Naive thymus-derived CD8-positive, alpha-beta T cell (primary cell): ENCODE measurements around the gene TICRR. TPM values are rescaled to one million over a fixed set of nuclear protein-coding genes. Genes with fewer than 3 reads are reported as not detected.

ENCODE experiments used
- ATAC-seq, 2 donors: fragments of 150-1000 bp; cut with Tn5 transposase in 1 of 2; sonication (Bioruptor Pico), chemical (Tn5 transposase) in 1 of 2; 1 replicate in 1 of 2; 2 replicates in 1 of 2; pipeline ENCODE4 v1.10.0; 2021; ENCODE audit warnings: mild to moderate bottlenecking in 2 of 2, moderate library complexity in 2 of 2
- POLR2A ChIA-PET: fragments of 350-600 bp; sonication (Branson Sonifier 250); formaldehyde crosslinking; loops from one replicate; lab custom pipeline; 2021; ENCODE audit warnings: antibody characterized with exemption; lab: Charles Lee
- DNase-seq, 10 donors: peaks; one replicate each; pipeline versions ENCODE4 v3.0.0 to v3.0.0-alpha.2; 2020 to 2022
- H3K27ac Mint-ChIP-seq, 10 donors: one replicate each; pipeline ENCODE4 v1.8.0; 2020 to 2022; ENCODE audit warnings: mild to moderate bottlenecking in 10 of 10, mixed read lengths in 10 of 10, moderate library complexity in 4 of 10, inconsistent platforms in 1 of 10
- H3K27me3 Mint-ChIP-seq, 5 donors: one replicate each; pipeline ENCODE4 v1.8.0; 2021 to 2022; ENCODE audit warnings: mixed read lengths in 5 of 5
- H3K36me3 Mint-ChIP-seq, 3 donors: one replicate each; pipeline ENCODE4 v1.8.0; 2020 to 2022; ENCODE audit warnings: mixed read lengths in 3 of 3, mild to moderate bottlenecking in 2 of 3, inconsistent platforms in 1 of 3
- H3K4me1 Mint-ChIP-seq, 4 donors: one replicate each; pipeline ENCODE4 v1.8.0; 2021 to 2022; ENCODE audit warnings: mixed read lengths in 4 of 4
- H3K4me3 Mint-ChIP-seq, 10 donors: one replicate each; pipeline ENCODE4 v1.8.0; 2020 to 2022; ENCODE audit warnings: mild to moderate bottlenecking in 10 of 10, mixed read lengths in 10 of 10, moderate library complexity in 6 of 10, inconsistent platforms in 1 of 10
- H3K9me3 Mint-ChIP-seq, 9 donors: one replicate each; pipeline ENCODE4 v1.8.0; 2020 to 2022; ENCODE audit warnings: mixed read lengths in 9 of 9, mild to moderate bottlenecking in 3 of 9, inconsistent platforms in 1 of 9, moderate library complexity in 1 of 9
- polyA plus RNA-seq, 3 donors: library from polyadenylated mRNA; unstranded; fragments of 300-500 nt; fragmentation: Illumina TruSeq; gene quantifications; one replicate each; pipeline ENCODE4 v1.2.3, GENCODE V29; 2021
- total RNA-seq, 8 experiments: library from RNA in 2 of 8; stranded (reverse) in 2 of 8; gene quantifications; one replicate each; pipeline ENCODE4 v1.2.3 and lab custom pipeline; 2021 to 2026

TICRR gene
- total and polyA plus RNA-seq, 5 experiments from 2014 or later, result 0.05 to 0.16 TPM; not detected in 3

DNA sequence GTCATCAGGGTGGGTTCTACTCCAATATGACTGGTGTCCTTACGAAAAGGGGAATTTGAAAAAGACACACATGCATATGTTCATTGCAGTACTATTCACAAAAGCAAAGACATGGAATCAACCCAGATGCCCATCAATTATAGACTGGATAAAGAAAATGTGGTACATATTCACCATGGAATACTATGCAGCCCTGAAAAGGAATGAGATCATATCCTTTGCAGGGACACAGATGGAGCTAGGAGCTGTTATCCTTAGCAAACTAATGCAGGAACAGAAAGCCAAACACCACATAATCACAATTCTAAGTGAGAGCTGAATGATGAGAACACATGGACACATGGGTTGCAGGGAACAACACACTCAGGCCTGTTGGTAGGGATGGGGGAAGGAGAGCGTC is 24.8 kb upstream of the TICRR start:
- Mint-ChIP-seq H3K27me3 (peaks cover 10 to 22% (median 16%) of the 10 kb centered on the region in 5 donors), H3K4me1 (no peaks in the 10 kb centered on the region), H3K4me3 (no peak overlapping the region), H3K27ac (no peak overlapping the region), H3K36me3 (no peaks in the 10 kb centered on the region), H3K9me3 (peaks cover 0 to 8% (median 0%) of the 10 kb centered on the region in 9 donors)
- POLR2A ChIA-PET, result no interaction called here
- DNase-seq (no peak), ATAC-seq (no peak)

DNA sequence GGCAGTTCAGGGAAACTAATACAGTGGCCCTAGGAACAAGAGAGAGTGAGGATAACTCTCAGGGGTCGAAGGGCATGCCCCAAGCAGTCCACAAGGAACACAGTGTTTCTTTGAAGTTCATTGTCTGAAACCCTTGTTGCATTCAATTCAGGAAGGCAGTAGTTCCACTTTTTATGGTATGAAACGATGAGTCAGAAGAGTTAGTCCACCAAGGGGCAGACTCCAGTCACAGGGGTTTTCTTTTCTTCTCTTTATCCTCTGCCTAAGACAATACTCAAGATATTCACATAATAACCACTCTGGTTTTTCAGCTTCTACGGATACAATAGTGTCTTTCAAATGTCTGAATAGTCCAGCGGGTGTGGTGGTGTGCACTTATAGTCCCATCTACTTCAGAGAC is 23.7 kb upstream of the TICRR start:
- Mint-ChIP-seq H3K36me3 (no peaks in the 10 kb centered on the region), H3K4me1 (no peaks in the 10 kb centered on the region), H3K27ac (no peak overlapping the region), H3K27me3 (peaks cover 8 to 15% (median 14%) of the 10 kb centered on the region in 5 donors), H3K4me3 (no peak overlapping the region), H3K9me3 (peaks cover 0 to 8% (median 0%) of the 10 kb centered on the region in 9 donors)
- DNase-seq (no peak), ATAC-seq (no peak)
- POLR2A ChIA-PET, result no interaction called here

DNA sequence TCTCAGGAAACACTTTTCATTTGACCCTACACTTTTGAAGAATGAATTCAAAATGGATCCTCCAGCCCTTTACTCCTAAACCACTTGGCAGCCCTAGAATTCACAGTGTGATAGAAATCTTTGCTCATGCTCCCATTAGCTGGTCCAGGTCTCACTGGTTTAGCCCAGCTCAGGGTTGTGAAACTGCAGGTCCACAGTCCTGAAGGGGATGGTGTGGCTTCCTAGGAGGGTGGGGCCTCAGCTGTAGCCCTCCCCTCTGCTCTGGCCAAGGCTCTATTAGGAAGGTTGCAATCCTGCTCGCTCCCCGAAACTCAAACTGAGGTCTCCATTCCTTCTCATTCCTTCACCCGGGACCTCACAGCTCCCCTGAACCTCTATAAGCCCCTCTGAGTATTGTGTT is 21.6 kb upstream of the TICRR start:
- H3K9me3 Mint-ChIP-seq, result peaks cover 0 to under 1% (median 0%) of the 10 kb centered on the region in 9 donors
- DNase-seq, result no peak
- H3K36me3 Mint-ChIP-seq, result no peaks in the 10 kb centered on the region
- no peaks in the 10 kb centered on the region for H3K4me1 Mint-ChIP-seq
- peaks cover 6 to 16% (median 10%) of the 10 kb centered on the region in 5 donors for H3K27me3 Mint-ChIP-seq
- H3K27ac Mint-ChIP-seq, result no peak overlapping the region
- ATAC-seq, result no peak
- POLR2A ChIA-PET, result no interaction called here
- no peak overlapping the region for H3K4me3 Mint-ChIP-seq

DNA sequence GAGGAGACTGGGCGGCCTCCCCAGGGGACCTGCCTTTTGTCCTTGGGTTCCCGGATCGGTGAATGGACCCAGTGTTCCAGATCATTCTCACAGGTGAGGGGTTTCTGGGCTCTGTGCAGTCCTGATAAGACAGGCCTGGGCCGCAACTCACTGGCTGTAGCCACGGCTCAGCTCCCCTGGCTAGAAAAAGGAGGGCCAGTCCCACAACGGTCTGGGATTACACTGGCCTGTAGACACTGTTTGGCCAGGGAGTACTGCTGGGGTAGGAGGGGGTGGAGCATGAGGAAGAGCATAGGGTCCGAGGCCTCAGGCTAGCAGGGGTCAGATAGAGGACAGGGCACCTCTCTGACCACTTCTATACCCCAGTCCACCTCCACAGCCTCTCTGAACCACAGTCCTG is 21.0 kb upstream of the TICRR start:
- no peak overlapping the region for H3K4me3 Mint-ChIP-seq
- no peaks in the 10 kb centered on the region for H3K9me3 Mint-ChIP-seq
- DNase-seq (no peak), ATAC-seq (no peak)
- H3K4me1 Mint-ChIP-seq, result no peaks in the 10 kb centered on the region
- peaks cover 6 to 18% (median 10%) of the 10 kb centered on the region in 5 donors for H3K27me3 Mint-ChIP-seq
- no peaks in the 10 kb centered on the region for H3K36me3 Mint-ChIP-seq
- POLR2A ChIA-PET, result no interaction called here
- H3K27ac Mint-ChIP-seq, result no peak overlapping the region

DNA sequence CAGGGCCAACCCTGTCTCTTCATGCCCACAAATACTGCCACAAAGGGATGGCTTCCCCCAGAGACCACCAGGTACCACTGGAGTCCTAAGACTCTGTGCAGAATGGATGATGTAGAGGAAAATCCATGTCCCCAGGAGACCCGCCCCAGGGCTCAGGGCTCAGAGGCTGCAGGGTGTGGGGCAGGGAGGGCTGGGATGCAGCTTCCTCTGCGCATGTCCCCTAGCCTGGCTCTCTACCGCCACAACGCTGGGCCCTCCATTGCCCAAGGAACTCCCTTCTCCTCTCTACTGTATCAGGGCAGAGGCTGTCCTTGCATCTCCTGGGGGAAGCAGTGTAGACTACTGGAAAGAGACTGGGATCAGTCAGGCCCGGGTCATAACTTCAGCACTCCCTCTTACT is 19.5 kb upstream of the TICRR start:
- Mint-ChIP-seq H3K9me3 (no peaks in the 10 kb centered on the region), H3K27ac (no peak overlapping the region), H3K36me3 (no peaks in the 10 kb centered on the region), H3K27me3 (peaks cover 0 to 16% (median 11%) of the 10 kb centered on the region in 5 donors), H3K4me1 (no peaks in the 10 kb centered on the region), H3K4me3 (no peak overlapping the region)
- no peak for ATAC-seq
- POLR2A ChIA-PET, result no interaction called here
- no peak for DNase-seq

DNA sequence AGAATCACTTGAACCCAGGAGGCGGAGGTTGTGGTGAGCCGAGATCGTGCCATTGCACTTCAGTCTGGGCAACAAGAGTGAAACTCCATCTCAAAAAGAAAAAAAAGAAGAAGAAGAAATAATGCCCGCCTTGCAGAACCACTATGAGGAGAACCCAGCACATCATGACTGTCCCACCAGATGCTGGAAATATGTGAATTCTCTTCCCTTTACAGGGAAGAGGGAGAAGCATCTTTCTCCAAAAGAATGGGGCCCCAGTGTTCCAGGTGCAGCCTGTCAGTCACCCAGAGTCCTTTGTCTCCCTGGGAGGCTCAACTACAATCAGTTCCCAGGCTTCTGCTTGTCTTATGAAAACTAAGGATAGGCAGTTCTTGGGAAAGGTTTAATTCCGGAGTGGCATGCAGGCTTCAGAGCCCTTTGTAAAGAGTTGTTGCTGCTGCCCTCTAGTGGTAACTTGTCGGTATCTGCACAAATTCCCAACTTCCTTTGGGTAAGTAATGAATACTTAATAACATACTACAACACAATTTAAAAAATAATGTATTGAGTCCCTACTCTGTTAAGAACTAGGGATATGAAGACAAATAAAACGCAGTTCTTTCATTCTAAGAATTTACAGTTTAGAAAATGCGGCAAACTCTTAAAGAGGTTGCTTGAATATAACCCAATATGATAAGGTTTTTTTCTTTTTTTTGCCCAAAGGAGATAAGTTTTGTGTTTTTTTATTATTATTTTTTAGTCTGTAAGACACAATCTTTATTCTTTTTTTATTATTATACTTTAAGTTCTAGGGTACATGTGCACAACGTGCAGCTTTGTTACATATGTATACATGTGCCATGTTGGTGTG is 18.6 kb upstream of the TICRR start:
- H3K9me3 Mint-ChIP-seq, result no peaks in the 10 kb centered on the region
- no peak overlapping the region for H3K4me3 Mint-ChIP-seq
- ATAC-seq (peak in 1 of 2 donors; percentile 42), DNase-seq (peak in 7 of 10 donors; percentile 17 to 49 (median 36))
- H3K4me1 Mint-ChIP-seq, result no peaks in the 10 kb centered on the region
- no peak overlapping the region for H3K27ac Mint-ChIP-seq
- POLR2A ChIA-PET, result no interaction called here
- no peaks in the 10 kb centered on the region for H3K36me3 Mint-ChIP-seq
- H3K27me3 Mint-ChIP-seq, result peaks cover 0 to 16% (median 11%) of the 10 kb centered on the region in 5 donors

DNA sequence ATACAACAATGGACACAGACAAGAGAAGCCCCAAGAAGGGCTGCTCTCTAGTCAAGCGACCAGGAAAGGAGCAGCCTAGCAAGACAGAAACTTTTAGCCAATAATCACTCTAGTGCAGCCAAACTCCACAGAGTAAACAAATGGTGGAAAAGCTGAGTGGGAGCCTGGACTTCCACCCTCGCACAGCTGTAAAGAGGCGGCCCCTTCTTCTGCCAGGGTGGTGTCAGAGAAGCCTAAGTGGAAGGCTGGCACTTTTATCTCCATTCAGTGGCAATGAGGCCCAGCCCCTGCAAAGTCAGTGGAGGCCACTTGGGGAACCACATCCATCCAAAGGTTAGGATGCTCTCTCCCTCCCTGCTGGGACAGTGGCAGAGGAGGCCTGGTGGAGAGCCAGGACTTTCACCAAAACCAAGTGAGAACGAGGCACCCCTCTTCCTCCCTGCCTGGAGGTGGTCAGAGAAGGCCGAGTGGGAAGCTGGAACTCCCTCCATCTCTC is 15.5 kb upstream of the TICRR start:
- H3K27me3 Mint-ChIP-seq, result peaks cover 0 to 16% (median 7%) of the 10 kb centered on the region in 5 donors
- H3K9me3 Mint-ChIP-seq, result no peaks in the 10 kb centered on the region
- no peak for ATAC-seq
- no peaks in the 10 kb centered on the region for H3K4me1 Mint-ChIP-seq
- POLR2A ChIA-PET, result no interaction called here
- no peak overlapping the region for H3K4me3 Mint-ChIP-seq
- H3K36me3 Mint-ChIP-seq, result no peaks in the 10 kb centered on the region
- no peak overlapping the region for H3K27ac Mint-ChIP-seq
- DNase-seq, result no peak

DNA sequence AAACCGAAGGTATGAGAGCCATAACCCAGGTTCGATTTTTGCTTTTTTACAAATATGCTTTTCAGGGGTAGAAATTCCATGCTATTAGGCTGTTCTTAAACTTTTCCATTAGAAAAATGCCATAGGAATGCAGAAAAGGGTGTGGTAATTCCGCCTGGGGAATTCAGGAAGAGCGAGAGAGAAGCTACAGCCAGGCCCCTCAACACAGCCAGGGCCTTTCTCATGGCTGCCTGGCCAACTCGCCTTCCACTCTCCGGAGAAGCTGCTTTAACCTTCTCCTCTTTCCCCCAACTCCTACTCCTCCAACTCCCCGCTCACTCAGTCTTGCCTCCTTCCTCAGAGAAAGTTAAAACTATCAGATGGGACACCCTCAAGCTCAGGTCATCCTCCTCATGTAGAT is 9.1 kb upstream of the TICRR start:
- DNase-seq (no peak), ATAC-seq (no peak)
- no peak overlapping the region for H3K4me3 Mint-ChIP-seq
- peaks cover 0 to 5% (median 0%) of the 10 kb centered on the region in 9 donors for H3K9me3 Mint-ChIP-seq
- POLR2A ChIA-PET, result no interaction called here
- peaks cover 14 to 31% (median 20%) of the 10 kb centered on the region in 5 donors for H3K27me3 Mint-ChIP-seq
- no peaks in the 10 kb centered on the region for H3K36me3 Mint-ChIP-seq
- no peaks in the 10 kb centered on the region for H3K4me1 Mint-ChIP-seq
- no peak overlapping the region for H3K27ac Mint-ChIP-seq

DNA sequence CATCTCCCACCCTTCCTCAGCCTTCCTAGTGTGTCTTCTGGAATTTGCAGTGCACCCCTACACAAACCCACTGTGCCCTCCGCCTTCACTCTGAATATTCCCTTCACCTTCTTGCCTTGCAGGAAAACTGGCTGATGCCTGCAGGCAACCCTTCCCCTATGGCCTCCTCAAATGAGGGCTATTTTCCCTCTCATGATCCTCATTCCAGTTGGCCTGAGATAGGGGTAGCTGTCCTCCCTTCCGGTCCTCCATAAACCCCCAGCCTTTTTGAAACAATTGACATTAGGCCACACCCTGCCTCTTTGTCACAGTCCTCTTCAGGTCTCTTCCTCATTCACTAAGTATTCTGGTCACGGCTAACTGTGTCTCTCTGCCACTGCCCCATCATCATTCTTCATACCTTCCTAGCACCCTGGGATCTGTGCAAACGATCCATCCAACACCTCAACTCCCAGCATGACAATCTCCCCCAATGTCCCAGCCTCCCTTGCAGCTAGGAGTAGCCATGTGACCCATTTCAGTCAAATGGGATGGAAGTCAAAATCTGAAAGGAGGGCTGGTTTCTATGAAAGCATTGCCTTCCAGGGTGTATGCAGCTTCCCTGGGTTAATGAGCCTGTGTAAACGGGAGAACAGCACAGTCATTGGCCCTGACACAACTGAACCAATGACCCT is 8.5 kb upstream of the TICRR start:
- H3K27ac Mint-ChIP-seq, result no peak overlapping the region
- ATAC-seq, result no peak
- H3K4me3 Mint-ChIP-seq, result no peak overlapping the region
- peaks cover 0 to 5% (median 0%) of the 10 kb centered on the region in 9 donors for H3K9me3 Mint-ChIP-seq
- H3K36me3 Mint-ChIP-seq, result no peaks in the 10 kb centered on the region
- H3K27me3 Mint-ChIP-seq, result peaks cover 13 to 35% (median 21%) of the 10 kb centered on the region in 5 donors
- POLR2A ChIA-PET, result no interaction called here
- DNase-seq, result no peak
- no peaks in the 10 kb centered on the region for H3K4me1 Mint-ChIP-seq

DNA sequence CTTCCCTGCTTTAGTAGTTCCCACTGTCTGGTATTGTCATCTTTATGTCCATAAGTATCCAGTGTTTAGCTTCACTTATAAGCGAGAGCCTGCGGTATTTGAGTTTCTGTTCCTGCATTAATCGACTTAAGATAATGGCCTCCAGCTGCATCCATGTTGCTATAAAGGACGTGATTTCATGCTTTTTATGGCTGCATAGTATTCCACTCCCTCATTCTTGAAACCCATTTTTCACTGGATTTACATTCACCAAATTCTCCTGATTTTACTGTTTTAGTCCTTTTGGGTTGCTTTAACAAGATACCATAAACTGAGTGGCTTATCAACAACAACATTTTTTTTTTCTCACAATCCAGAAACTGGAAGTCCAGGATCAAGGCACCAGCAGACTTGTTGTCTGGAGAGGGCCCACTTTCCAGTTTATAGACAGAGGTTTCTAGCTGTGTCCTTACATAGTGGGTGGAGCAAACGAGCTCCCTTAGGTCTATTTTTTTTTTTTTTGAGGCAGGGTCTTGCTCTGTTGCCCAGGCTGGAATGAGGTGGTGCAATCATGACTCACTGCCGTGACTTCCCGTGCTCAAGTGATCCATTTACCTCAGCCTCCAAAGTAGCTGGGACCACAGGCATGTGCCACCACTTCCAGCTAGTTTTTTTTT is 6.1 kb upstream of the TICRR start:
- no peak for DNase-seq
- no peak for ATAC-seq
- Mint-ChIP-seq H3K27me3 (peaks cover 19 to 47% (median 26%) of the 10 kb centered on the region in 5 donors), H3K9me3 (peaks cover 0 to 5% (median 0%) of the 10 kb centered on the region in 9 donors), H3K36me3 (no peaks in the 10 kb centered on the region), H3K4me3 (no peak overlapping the region), H3K27ac (no peak overlapping the region), H3K4me1 (peaks cover 0 to 2% (median under 1%) of the 10 kb centered on the region in 4 donors)
- POLR2A ChIA-PET, result no interaction called here

DNA sequence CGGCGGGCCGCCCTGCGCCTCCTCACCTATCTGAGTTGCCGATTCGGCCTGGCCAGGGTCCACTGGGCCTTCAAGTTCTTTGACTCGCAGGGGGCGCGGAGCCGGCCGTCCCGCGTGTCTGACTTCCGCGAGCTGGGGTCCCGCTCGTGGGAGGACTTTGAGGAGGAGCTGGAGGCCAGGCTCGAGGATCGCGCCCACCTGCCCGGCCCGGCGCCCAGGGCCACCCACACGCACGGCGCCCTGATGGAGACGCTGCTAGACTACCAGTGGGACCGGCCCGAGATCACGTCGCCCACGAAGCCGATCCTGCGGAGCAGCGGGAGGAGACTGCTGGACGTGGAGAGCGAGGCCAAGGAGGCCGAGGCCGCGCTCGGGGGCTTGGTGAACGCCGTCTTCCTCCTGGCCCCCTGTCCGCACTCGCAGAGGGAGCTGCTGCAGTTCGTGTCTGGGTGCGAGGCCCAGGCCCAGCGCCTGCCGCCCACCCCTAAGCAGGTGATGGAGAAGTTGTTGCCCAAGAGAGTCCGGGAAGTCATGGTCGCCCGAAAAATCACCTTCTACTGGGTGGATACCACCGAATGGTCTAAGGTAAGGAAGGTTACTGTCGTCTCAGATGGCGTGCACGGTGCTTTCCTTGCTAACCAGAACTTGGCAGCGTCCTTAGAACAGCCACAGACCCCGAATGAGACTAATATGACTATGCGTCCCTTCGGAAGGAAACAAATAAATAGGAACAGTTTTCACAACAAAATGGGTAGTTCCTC is 567 bp downstream of the TICRR start:
- Mint-ChIP-seq H3K27ac (peak overlapping the region in 3 of 10 donors; percentile 2 to 41 (median 40)), H3K4me3 (peak overlapping the region; percentile 53 to 89 (median 84)), H3K9me3 (no peaks in the 10 kb centered on the region), H3K36me3 (no peaks in the 10 kb centered on the region), H3K27me3 (peaks cover 5 to 18% (median 10%) of the 10 kb centered on the region in 5 donors), H3K4me1 (peaks cover 1 to 14% (median 9%) of the 10 kb centered on the region in 4 donors)
- peak in 1 of 2 donors; percentile 12 for ATAC-seq
- DNase-seq, result peak in 5 of 10 donors; percentile 3 to 64 (median 7)
- POLR2A ChIA-PET, result no interaction called here

DNA sequence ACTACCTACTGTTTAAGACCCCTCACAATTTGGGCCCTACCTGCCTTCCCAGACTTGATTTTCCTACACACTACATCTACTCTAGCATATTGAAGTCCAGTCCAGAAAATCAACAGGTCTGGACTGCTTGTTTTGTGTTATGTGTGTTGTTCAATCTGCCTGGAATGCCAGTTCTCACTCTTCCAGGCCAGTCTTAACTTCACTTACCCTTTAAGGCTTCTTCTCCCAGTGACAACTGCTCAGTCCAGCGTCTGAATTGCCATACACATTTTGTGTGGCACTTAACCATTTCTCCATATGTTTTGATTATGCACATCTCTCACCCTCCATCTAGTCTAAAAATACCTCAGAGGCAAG is 1.1 kb downstream of the TICRR start:
- Mint-ChIP-seq H3K4me3 (peak overlapping the region; percentile 53 to 89 (median 84)), H3K36me3 (no peaks in the 10 kb centered on the region)
- ATAC-seq, result no peak

More for the DNA sequence above, 1.1 kb downstream of the TICRR start:
- DNase-seq, result no peak
- POLR2A ChIA-PET, result no interaction called here
- peaks cover 1 to 14% (median 9%) of the 10 kb centered on the region in 4 donors for H3K4me1 Mint-ChIP-seq
- H3K27me3 Mint-ChIP-seq, result peaks cover 5 to 18% (median 10%) of the 10 kb centered on the region in 5 donors
- no peak overlapping the region for H3K27ac Mint-ChIP-seq
- no peaks in the 10 kb centered on the region for H3K9me3 Mint-ChIP-seq
